A549 (cell line): ENCODE results near the gene ASH1L. TPM values are rescaled to one million over a fixed set of nuclear protein-coding genes. Genes with fewer than 3 reads are reported as not detected.

ENCODE experiments used
- ATAC-seq, 2 experiments: fragments of 200-7000 bp in 1 of 2; fragments of >200 bp in 1 of 2; cut with Nextera tagmentation in 1 of 2; cut with Tn5 transposase in 1 of 2; 3 replicates each; pipeline versions ENCODE4 v1.8.0 to v1.9.1; 2018 to 2020; ENCODE audit warnings: mild to moderate bottlenecking in 1 of 2, moderate library complexity in 1 of 2
- CTCF ChIA-PET: fragments of 300-600 bp; sonication (Branson Sonifier 250); formaldehyde crosslinking; extraction: SDS; loops from one replicate; lab custom pipeline; 2021; ENCODE audit warnings: antibody characterized with exemption, inconsistent platforms; lab: Yijun Ruan, JAX
- POLR2A ChIA-PET: fragments of 350-600 bp; formaldehyde crosslinking; extraction: SDS; loops from one replicate; lab custom pipeline; 2021; ENCODE audit warnings: antibody characterized with exemption, inconsistent platforms; lab: Yijun Ruan, JAX
- DNase-seq, 2 experiments: peaks; one replicate each; pipeline versions ENCODE4 v3.0.0 to v3.0.0-alpha.2; 2011 to 2016; ENCODE audit warnings: low read depth in 1 of 2, low spot score in 1 of 2
- FAIRE-seq: peaks from 2 replicates; lab custom pipeline; 2011; peaks lifted over from hg19 to GRCh38; lab: Jason Lieb, UNC
- H3K27ac ChIP-seq, 2 experiments: fragments of >200 bp; sonication (Bioruptor Twin); formaldehyde crosslinking; 3 replicates each; pipeline ENCODE4 v1.5.1; 2016 to 2017
- H3K4me1 ChIP-seq: fragments of >200 bp; sonication (Bioruptor Twin); formaldehyde crosslinking; 3 replicates; pipeline ENCODE4 v1.6.1; 2016
- H3K4me2 ChIP-seq: fragments of >200 bp; sonication (Bioruptor Twin); formaldehyde crosslinking; 3 replicates; pipeline ENCODE4 v1.6.1; 2016
- H3K4me3 ChIP-seq: fragments of >200 bp; sonication (Bioruptor Twin); formaldehyde crosslinking; 3 replicates; pipeline ENCODE4 v1.5.1; 2016
- H3K9me3 ChIP-seq: fragments of >200 bp; sonication (Bioruptor Twin); formaldehyde crosslinking; 3 replicates; pipeline ENCODE4 v1.6.1; 2016
- CBX2 ChIP-seq: fragments of 200-600 bp; sonication (generic); IDR thresholded peaks from 2 replicates; pipeline ENCODE4 v1.6.1; 2016; ENCODE audit warnings: low read depth, mild to moderate bottlenecking, borderline replicate concordance
- CBX8 ChIP-seq: fragments of 200-600 bp; sonication (generic); IDR thresholded peaks from 2 replicates; pipeline ENCODE4 v1.6.1; 2016
- CEBPB ChIP-seq, 2 experiments: fragments of >200 bp in 1 of 2; sonication (Bioruptor Twin) in 1 of 2; formaldehyde crosslinking in 1 of 2; IDR thresholded peaks; 2 replicates each; pipeline ENCODE4 v1.6.1; 2012 to 2016
- CHD2 ChIP-seq: fragments of 150-350 bp; IDR thresholded peaks from 2 replicates; pipeline ENCODE4 v1.6.1; 2014; ENCODE audit warnings: low read length; ENCODE audit not compliant: partially characterized antibody
- FOSL2 ChIP-seq, 2 experiments: fragments of 450-650 bp in 1 of 2; fragments of >200 bp in 1 of 2; sonication (Bioruptor Twin) in 1 of 2; formaldehyde crosslinking; IDR thresholded peaks; 2 replicates each; pipeline versions ENCODE4 v1.5.0 to v1.6.1; 2016 to 2020; ENCODE audit warnings: mild to moderate bottlenecking in 1 of 2, moderate library complexity in 1 of 2
- GATA3 ChIP-seq: IDR thresholded peaks from 2 replicates; pipeline ENCODE4 v1.6.1; 2012; ENCODE audit warnings: borderline replicate concordance
- HEYL ChIP-seq: fragments of 250-450 bp; sonication (Bioruptor Pico); IDR thresholded peaks from 2 replicates; pipeline ENCODE4 v1.8.0; 2021; ENCODE audit warnings: mild to moderate bottlenecking, moderate library complexity
- HOXB5 ChIP-seq: fragments of 250-450 bp; sonication (Bioruptor Pico); IDR thresholded peaks from 2 replicates; pipeline ENCODE4 v1.5.0; 2020; ENCODE audit warnings: mild to moderate bottlenecking, moderate library complexity
- JUN ChIP-seq, 2 experiments: fragments of >200 bp; sonication (Bioruptor Twin); formaldehyde crosslinking; IDR thresholded peaks; 2 replicates in 1 of 2; 3 replicates in 1 of 2; pipeline ENCODE4 v1.6.1; 2016 to 2017
- JUNB ChIP-seq: fragments of >200 bp; sonication (Bioruptor Twin); formaldehyde crosslinking; IDR thresholded peaks from 2 replicates; pipeline ENCODE4 v1.6.1; 2016
- MAFK ChIP-seq: fragments of 450-650 bp; IDR thresholded peaks from 2 replicates; pipeline ENCODE4 v1.6.1; 2014; ENCODE audit not compliant: partially characterized antibody
- MYC ChIP-seq: IDR thresholded peaks from 2 replicates; pipeline ENCODE4 v1.6.1; 2012; ENCODE audit warnings: mild to moderate bottlenecking, inconsistent platforms, low read length, improper control_type of control experiment, borderline replicate concordance
- NPAS2 ChIP-seq: fragments of 250-450 bp; sonication (Bioruptor Pico); IDR thresholded peaks from 2 replicates; pipeline ENCODE4 v1.8.0; 2022; ENCODE audit warnings: mild to moderate bottlenecking, moderate library complexity, borderline replicate concordance
- POLR2A ChIP-seq: IDR thresholded peaks from 2 replicates; pipeline ENCODE4 v1.6.1; 2012; ENCODE audit warnings: mild to moderate bottlenecking, low read length
- RAD21 ChIP-seq, 2 experiments: fragments of >200 bp in 1 of 2; sonication (Bioruptor Twin) in 1 of 2; formaldehyde crosslinking in 1 of 2; IDR thresholded peaks in 1 of 2; conservative IDR thresholded peaks in 1 of 2; 2 replicates in 1 of 2; 3 replicates in 1 of 2; pipeline ENCODE4 v1.6.1; 2012 to 2018; ENCODE audit warnings: inconsistent platforms in 1 of 2
- RARB ChIP-seq: fragments of 250-450 bp; sonication (Bioruptor Pico); IDR thresholded peaks from 2 replicates; pipeline ENCODE4 v1.8.0; 2021; ENCODE audit warnings: mild to moderate bottlenecking, moderate library complexity
- ZSCAN20 ChIP-seq: fragments of 250-450 bp; sonication (Bioruptor Pico); IDR thresholded peaks from 2 replicates; pipeline ENCODE4 v1.8.0; 2022; ENCODE audit warnings: mild to moderate bottlenecking, moderate library complexity
- WGBS: methylation state at CpG from one replicate; pipeline ENCODE4 v1.1.6; 2017; ENCODE audit errors: missing lambda C conversion rate; 5-methylcytosine and 5-hydroxymethylcytosine counted together
- polyA plus RNA-seq, 4 experiments: library from polyadenylated mRNA; depleted of rRNA in 3 of 4; stranded (reverse); fragments of >200 nt; fragmentation: RNase III in 1 of 4; extraction: RNeasy Plus Mini Kit Qiagen cat#74134 plus additional on column Dnase treatment in 1 of 4; gene quantifications; 2 replicates in 3 of 4; 3 replicates in 1 of 4; pipeline ENCODE4 v1.2.3, GENCODE V29; 2011 to 2017
- TF ChIP-seq, protein P1 (sequence below): IDR thresholded peaks from 2 replicates; pipeline ENCODE4 v1.6.1; 2012; ENCODE audit warnings: low read depth, borderline replicate concordance
- TF ChIP-seq, protein P2 (sequence below): fragments of >200 bp; sonication (Bioruptor Twin); formaldehyde crosslinking; IDR thresholded peaks from 3 replicates; pipeline ENCODE4 v1.6.1; 2016
- TF ChIP-seq, protein P3 (sequence below): fragments of 200-600 bp; sonication (generic); IDR thresholded peaks from 2 replicates; pipeline ENCODE4 v1.6.1; 2016; ENCODE audit warnings: antibody characterized with exemption, mild to moderate bottlenecking, moderate library complexity
- TF ChIP-seq, protein P4 (sequence below): fragments of 450-650 bp; IDR thresholded peaks from 2 replicates; pipeline ENCODE4 v1.6.1; 2014; ENCODE audit warnings: antibody characterized with exemption
- TF ChIP-seq, protein P5 (sequence below): IDR thresholded peaks from 2 replicates; pipeline ENCODE4 v1.6.1; 2012
- TF ChIP-seq, protein P6 (sequence below): fragments of 250-450 bp; sonication (Bioruptor Pico); IDR thresholded peaks from 2 replicates; pipeline ENCODE4 v1.5.0; 2021; ENCODE audit warnings: mild to moderate bottlenecking, moderate library complexity, borderline replicate concordance

The ASH1L gene
- polyA plus RNA-seq, 2 of the 4 experiments (the other 2 are of a cell fraction), result 10.0 to 32.8 TPM

DNA sequence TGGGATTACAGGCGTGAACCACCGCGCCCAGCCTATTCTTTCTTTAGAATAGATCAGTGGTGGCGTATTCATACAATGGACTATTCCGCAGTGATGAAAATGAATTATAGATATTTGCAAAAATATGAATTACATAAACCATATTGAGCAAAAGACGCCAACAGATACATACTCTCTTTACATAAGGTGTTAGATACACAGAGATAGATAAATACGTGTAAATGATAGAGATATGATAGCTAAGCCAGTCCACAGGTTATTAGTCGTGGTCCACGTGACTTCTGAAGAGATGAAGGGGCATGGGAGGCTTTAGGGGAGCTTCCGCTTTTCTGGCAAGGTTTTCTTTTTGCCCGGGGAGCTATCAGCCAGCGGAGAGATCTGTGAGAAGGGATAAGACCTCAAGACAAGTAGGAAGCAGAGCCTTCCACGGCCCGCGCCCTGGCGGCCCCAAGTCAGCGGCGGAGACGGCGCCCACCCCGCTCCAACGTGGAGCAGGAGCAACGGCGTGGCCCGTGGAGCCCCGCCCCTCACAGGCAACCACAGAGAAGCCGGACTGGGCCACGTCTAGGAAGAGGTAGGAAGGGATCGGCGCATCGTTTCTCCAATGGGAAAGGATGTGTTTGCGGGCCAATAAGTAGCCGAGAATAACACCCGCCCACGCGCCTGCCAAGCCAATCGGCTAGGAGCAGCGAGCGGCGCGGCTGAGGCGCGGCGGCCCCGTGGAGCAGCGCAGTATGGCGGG is 47.1 kb upstream of the ASH1L start, which contains the start of gene MSTO1 (continued):
- no peak for TF ChIP-seq RARB (CRISPR knock-in tag)
- TF ChIP-seq CEBPB (IDR thresholded peaks at IDR 0.05), result no peak
- no peak for TF ChIP-seq MAFK
- TF ChIP-seq NPAS2 (CRISPR knock-in tag), result peak; percentile 65
- TF ChIP-seq CBX2, result no peak
- TF ChIP-seq, protein P1, sequence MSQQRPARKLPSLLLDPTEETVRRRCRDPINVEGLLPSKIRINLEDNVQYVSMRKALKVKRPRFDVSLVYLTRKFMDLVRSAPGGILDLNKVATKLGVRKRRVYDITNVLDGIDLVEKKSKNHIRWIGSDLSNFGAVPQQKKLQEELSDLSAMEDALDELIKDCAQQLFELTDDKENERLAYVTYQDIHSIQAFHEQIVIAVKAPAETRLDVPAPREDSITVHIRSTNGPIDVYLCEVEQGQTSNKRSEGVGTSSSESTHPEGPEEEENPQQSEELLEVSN, result 0 out of 2 replicates have a peak, but pooled peaks have one; percentile 55
- no peak for TF ChIP-seq GATA3
- TF ChIP-seq, protein P2, sequence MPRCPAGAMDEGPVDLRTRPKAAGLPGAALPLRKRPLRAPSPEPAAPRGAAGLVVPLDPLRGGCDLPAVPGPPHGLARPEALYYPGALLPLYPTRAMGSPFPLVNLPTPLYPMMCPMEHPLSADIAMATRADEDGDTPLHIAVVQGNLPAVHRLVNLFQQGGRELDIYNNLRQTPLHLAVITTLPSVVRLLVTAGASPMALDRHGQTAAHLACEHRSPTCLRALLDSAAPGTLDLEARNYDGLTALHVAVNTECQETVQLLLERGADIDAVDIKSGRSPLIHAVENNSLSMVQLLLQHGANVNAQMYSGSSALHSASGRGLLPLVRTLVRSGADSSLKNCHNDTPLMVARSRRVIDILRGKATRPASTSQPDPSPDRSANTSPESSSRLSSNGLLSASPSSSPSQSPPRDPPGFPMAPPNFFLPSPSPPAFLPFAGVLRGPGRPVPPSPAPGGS, result peak; percentile 91
- TF ChIP-seq CHD2, result no peak
- peak; percentile 75 to 83; a peak in 3 of 5 replicates for TF ChIP-seq JUN (IDR thresholded peaks at IDR 0.05)
- TF ChIP-seq ZSCAN20, result no peak
- no peak for TF ChIP-seq HEYL (CRISPR knock-in tag)
- peak; percentile 80 for TF ChIP-seq POLR2A
- TF ChIP-seq, protein P3, sequence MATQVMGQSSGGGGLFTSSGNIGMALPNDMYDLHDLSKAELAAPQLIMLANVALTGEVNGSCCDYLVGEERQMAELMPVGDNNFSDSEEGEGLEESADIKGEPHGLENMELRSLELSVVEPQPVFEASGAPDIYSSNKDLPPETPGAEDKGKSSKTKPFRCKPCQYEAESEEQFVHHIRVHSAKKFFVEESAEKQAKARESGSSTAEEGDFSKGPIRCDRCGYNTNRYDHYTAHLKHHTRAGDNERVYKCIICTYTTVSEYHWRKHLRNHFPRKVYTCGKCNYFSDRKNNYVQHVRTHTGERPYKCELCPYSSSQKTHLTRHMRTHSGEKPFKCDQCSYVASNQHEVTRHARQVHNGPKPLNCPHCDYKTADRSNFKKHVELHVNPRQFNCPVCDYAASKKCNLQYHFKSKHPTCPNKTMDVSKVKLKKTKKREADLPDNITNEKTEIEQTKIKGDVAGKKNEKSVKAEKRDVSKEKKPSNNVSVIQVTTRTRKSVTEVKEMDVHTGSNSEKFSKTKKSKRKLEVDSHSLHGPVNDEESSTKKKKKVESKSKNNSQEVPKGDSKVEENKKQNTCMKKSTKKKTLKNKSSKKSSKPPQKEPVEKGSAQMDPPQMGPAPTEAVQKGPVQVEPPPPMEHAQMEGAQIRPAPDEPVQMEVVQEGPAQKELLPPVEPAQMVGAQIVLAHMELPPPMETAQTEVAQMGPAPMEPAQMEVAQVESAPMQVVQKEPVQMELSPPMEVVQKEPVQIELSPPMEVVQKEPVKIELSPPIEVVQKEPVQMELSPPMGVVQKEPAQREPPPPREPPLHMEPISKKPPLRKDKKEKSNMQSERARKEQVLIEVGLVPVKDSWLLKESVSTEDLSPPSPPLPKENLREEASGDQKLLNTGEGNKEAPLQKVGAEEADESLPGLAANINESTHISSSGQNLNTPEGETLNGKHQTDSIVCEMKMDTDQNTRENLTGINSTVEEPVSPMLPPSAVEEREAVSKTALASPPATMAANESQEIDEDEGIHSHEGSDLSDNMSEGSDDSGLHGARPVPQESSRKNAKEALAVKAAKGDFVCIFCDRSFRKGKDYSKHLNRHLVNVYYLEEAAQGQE, result no peak
- TF ChIP-seq, protein P4, sequence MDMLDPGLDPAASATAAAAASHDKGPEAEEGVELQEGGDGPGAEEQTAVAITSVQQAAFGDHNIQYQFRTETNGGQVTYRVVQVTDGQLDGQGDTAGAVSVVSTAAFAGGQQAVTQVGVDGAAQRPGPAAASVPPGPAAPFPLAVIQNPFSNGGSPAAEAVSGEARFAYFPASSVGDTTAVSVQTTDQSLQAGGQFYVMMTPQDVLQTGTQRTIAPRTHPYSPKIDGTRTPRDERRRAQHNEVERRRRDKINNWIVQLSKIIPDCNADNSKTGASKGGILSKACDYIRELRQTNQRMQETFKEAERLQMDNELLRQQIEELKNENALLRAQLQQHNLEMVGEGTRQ, result peak; percentile 82
- TF ChIP-seq FOSL2 (IDR thresholded peaks at IDR 0.05), result no peak
- no peak for TF ChIP-seq FOSL2 (CRISPR knock-in tag; IDR thresholded peaks at IDR 0.05)
- TF ChIP-seq, protein P5, sequence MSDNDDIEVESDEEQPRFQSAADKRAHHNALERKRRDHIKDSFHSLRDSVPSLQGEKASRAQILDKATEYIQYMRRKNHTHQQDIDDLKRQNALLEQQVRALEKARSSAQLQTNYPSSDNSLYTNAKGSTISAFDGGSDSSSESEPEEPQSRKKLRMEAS, result peak; percentile 97
- no peak for TF ChIP-seq RAD21 (conservative IDR thresholded peaks at IDR 0.05 in 1 of 2, IDR thresholded peaks at IDR 0.05 in 1 of 2)
- TF ChIP-seq HOXB5, result peak; percentile 59; the same call in 1 of the 2 replicates
- TF ChIP-seq CBX8, result no peak
- peak; percentile 96 for TF ChIP-seq MYC
- TF ChIP-seq, all 56 proteins: peak for 13

DNA sequence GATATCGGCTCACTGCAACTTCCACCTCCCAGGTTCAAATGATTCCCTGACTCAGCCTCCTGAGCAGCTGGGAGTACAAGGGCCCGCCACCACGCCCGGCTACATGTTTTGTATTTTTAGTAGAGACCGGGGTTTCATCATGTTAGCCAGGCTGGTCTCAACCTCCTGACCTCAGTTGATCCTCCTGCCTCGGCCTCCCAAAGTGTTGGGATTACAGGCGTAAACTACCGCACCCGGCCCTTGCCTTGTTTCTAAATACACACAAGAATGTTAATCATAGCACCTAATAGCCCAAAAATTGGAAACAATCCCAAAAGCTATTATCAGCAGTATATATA is 46.3 kb upstream of the ASH1L start:
- no peak for TF ChIP-seq JUNB
- TF ChIP-seq, protein P6, sequence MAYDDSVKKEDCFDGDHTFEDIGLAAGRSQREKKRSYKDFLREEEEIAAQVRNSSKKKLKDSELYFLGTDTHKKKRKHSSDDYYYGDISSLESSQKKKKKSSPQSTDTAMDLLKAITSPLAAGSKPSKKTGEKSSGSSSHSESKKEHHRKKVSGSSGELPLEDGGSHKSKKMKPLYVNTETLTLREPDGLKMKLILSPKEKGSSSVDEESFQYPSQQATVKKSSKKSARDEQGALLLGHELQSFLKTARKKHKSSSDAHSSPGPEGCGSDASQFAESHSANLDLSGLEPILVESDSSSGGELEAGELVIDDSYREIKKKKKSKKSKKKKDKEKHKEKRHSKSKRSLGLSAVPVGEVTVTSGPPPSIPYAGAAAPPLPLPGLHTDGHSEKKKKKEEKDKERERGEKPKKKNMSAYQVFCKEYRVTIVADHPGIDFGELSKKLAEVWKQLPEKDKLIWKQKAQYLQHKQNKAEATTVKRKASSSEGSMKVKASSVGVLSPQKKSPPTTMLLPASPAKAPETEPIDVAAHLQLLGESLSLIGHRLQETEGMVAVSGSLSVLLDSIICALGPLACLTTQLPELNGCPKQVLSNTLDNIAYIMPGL (CRISPR knock-in tag), result no peak
- no peak overlapping the region for H3K4me3 ChIP-seq
- peak overlapping the region in 1 of 2 experiments; percentile 5; a peak in 1 of 6 replicates for H3K27ac ChIP-seq
- ChIA-PET POLR2A (no interaction called here), CTCF (interaction anchor here (0.6 to 1.5 kb wide), 3 partner anchors 83 to 432 kb away, joined by 3 to 7 read pairs (median 3); no protein-coding TSS in a partner anchor)
- DNase-seq (no peak), ATAC-seq (no peak), FAIRE-seq (no peak)
- no peaks in the 10 kb centered on the region for H3K4me1 ChIP-seq
- H3K9me3 ChIP-seq, result no peaks in the 10 kb centered on the region
- 92% methylated on average over 9 of the region's 9 CpGs for WGBS
- H3K4me2 ChIP-seq, result peak overlapping the region; percentile 69; the same call in 2 of the 3 replicates
